Ovary (tissue), 9 donors: ENCODE measurements around the gene MAN1B1. TPM values are rescaled to one million over a fixed set of nuclear protein-coding genes. Genes with fewer than 3 reads are reported as not detected.

Experiments used
- DNase-seq, 5 donors: peaks; one replicate each; pipeline ENCODE4 v3.0.0-alpha.2; 2019 to 2020
- H3K27ac ChIP-seq, 2 donors: fragments of 200-600 bp; one replicate each; pipeline versions ENCODE4 v1.5.1 to v1.8.0; 2019 to 2022
- H3K27me3 ChIP-seq: fragments of 200-600 bp; one replicate; pipeline ENCODE4 v1.8.0; 2022
- H3K36me3 ChIP-seq: fragments of 200-600 bp; sonication (generic); one replicate; pipeline ENCODE4 v1.5.1; 2019
- H3K4me1 ChIP-seq: one replicate; pipeline ENCODE4 v1.8.1; 2013; ENCODE audit warnings: mild to moderate bottlenecking, moderate library complexity; ENCODE audit not compliant: insufficient read depth
- H3K4me3 ChIP-seq: fragments of 200-600 bp; sonication (generic); one replicate; pipeline ENCODE4 v1.5.1; 2017
- H3K9me3 ChIP-seq, 2 donors: fragments of 200-600 bp in 1 of 2; sonication (generic) in 1 of 2; one replicate each; pipeline versions ENCODE4 v1.5.1 to v1.8.1; 2013 to 2019; ENCODE audit warnings: mild to moderate bottlenecking in 1 of 2, moderate library complexity in 1 of 2
- EP300 ChIP-seq: sonication (generic); formaldehyde crosslinking; IDR thresholded peaks from one replicate; pipeline ENCODE4 v1.6.1; 2017; ENCODE audit warnings: antibody characterized with exemption
- POLR2A ChIP-seq: fragments of 450-650 bp; IDR thresholded peaks from one replicate; pipeline ENCODE4 v1.6.1; 2017; ENCODE audit warnings: antibody characterized with exemption, mild to moderate bottlenecking, moderate library complexity
- WGBS, 3 donors: extraction: QIAGEN DNeasy Blood & Tissue Kit in 1 of 3; methylation state at CpG; one replicate each; pipeline versions ENCODE4 v1.1.5 to v1.1.7; 2013 to 2017; 5-methylcytosine and 5-hydroxymethylcytosine counted together
- intact Hi-C, 4 donors: fragments of 100-400 bp; cut with DNase I; formaldehyde crosslinking; loops; one replicate each; pipeline versions ENCODE4 v1.11.0 to v1.15.1; 2022 to 2023
- polyA plus RNA-seq, 2 donors: library from polyadenylated mRNA; stranded (reverse); fragments of 200-250 nt in 1 of 2; fragments of 350-450 nt in 1 of 2; fragmentation: Illumina TruSeq in 1 of 2; extraction: RNeasy Lipid Tissue Mini Kit (QIAGEN cat#74804) in 1 of 2; gene quantifications; one replicate each; pipeline ENCODE4 v1.2.3, GENCODE V29; 2013 to 2014
- total RNA-seq, 7 donors: library from RNA; depleted of rRNA in 2 of 7; stranded (reverse); fragments of >200 nt in 2 of 7; fragmentation: NEBNext Ultra II Directional in 3 of 7; extraction: Animal tissue kit (Norgen Biotek cat#: 25700) in 3 of 7; gene quantifications; one replicate each; pipeline versions ENCODE4 v1.1.0 to v1.2.4, GENCODE V29; 2016 to 2023
- TF ChIP-seq, protein P1 (sequence below), 3 donors: fragments of 450-650 bp in 2 of 3; fragments of 200-600 bp in 1 of 3; IDR thresholded peaks; one replicate each; pipeline versions ENCODE4 v1.5.1 to v1.8.0; 2016 to 2022; ENCODE audit warnings: antibody characterized with exemption in 3 of 3, mild to moderate bottlenecking in 1 of 3
- donor health status: DM: no; HTN: no; CAD: no; lungs with moderate emphysema.
- donor health status: DM: no; HTN: no; CAD: no.
- donor health status: Bipolar disorder and iron deficiency.
- donor health status: DM: yes; HTN: yes; CAD: no.
- donor health status: DM: no; HTN: no; CAD: no.
- donor health status: DM: yes; HTN: yes; CAD: no.

Gene MAN1B1
- total and polyA plus RNA-seq, 9 donors, result 30.2 to 109 (median 39.7) TPM

DNA sequence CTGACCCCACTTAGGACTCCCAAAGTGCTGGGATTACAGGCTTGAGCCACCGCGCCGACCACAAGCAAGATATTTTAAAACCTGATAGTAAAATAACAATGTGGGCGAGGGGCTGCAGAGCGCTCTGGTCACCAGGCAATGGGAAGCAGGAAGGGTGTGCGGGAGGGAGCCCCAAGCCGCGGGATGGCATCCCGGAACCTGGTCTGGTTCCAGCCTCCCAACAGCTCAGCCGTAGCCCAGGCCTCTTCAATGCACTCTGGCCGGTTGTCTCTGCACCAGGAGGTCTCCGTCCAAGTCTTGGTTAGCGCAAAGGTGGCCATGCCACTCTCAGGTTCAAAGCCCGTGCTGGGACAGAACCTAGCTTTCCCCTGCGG lies 10.2 kb upstream of the MAN1B1 start:
- no peak overlapping the region for H3K27ac ChIP-seq
- TF ChIP-seq EP300, result no peak
- no peak for TF ChIP-seq POLR2A
- TF ChIP-seq, protein P1, sequence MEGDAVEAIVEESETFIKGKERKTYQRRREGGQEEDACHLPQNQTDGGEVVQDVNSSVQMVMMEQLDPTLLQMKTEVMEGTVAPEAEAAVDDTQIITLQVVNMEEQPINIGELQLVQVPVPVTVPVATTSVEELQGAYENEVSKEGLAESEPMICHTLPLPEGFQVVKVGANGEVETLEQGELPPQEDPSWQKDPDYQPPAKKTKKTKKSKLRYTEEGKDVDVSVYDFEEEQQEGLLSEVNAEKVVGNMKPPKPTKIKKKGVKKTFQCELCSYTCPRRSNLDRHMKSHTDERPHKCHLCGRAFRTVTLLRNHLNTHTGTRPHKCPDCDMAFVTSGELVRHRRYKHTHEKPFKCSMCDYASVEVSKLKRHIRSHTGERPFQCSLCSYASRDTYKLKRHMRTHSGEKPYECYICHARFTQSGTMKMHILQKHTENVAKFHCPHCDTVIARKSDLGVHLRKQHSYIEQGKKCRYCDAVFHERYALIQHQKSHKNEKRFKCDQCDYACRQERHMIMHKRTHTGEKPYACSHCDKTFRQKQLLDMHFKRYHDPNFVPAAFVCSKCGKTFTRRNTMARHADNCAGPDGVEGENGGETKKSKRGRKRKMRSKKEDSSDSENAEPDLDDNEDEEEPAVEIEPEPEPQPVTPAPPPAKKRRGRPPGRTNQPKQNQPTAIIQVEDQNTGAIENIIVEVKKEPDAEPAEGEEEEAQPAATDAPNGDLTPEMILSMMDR (IDR thresholded peaks at IDR 0.05), result no peak
- peaks cover 5% of the 10 kb centered on the region for H3K4me1 ChIP-seq
- intact Hi-C loops, result no loop called here
- no peak overlapping the region for H3K4me3 ChIP-seq
- DNase-seq, result no peak
- 61 to 67% (median 67%) methylated on average over 15 of the region's 15 CpGs for WGBS, 3 donors
- no peaks in the 10 kb centered on the region for H3K36me3 ChIP-seq
- H3K9me3 ChIP-seq, result no peaks in the 10 kb centered on the region
- H3K27me3 ChIP-seq, result no peaks in the 10 kb centered on the region

- Histone ChIP-seq H3K27ac (no peak within 1 kb of the TSS), H3K36me3 (no peaks in the 10 kb centered on the region), H3K4me1 (peaks cover 5% of the 10 kb centered on the region), H3K27me3 (no peaks in the 10 kb centered on the region), H3K9me3 (no peaks in the 10 kb centered on the region), H3K4me3 (peak within 1 kb of the TSS; percentile 43)
- TF ChIP-seq, protein P1 (IDR thresholded peaks at IDR 0.05), result no peak
- TF ChIP-seq POLR2A (no peak), EP300 (no peak)
- WGBS, 3 donors, result 2 to 4% (median 3%) methylated on average over 22 to 87 of the region's 87 CpGs
- intact Hi-C loops, result no loop called here
- DNase-seq, result peak in 2 of 5 donors; percentile 57 to 61
Observed at GRCh38 chr9:137077010-137077747, 9.6 kb upstream of the MAN1B1 start, which contains the start of gene UAP1L1. TSS of gene UAP1L1 (plus strand) at chr9:137077517. CDS start at chr9:137077533, 16 bp downstream.

DNA sequence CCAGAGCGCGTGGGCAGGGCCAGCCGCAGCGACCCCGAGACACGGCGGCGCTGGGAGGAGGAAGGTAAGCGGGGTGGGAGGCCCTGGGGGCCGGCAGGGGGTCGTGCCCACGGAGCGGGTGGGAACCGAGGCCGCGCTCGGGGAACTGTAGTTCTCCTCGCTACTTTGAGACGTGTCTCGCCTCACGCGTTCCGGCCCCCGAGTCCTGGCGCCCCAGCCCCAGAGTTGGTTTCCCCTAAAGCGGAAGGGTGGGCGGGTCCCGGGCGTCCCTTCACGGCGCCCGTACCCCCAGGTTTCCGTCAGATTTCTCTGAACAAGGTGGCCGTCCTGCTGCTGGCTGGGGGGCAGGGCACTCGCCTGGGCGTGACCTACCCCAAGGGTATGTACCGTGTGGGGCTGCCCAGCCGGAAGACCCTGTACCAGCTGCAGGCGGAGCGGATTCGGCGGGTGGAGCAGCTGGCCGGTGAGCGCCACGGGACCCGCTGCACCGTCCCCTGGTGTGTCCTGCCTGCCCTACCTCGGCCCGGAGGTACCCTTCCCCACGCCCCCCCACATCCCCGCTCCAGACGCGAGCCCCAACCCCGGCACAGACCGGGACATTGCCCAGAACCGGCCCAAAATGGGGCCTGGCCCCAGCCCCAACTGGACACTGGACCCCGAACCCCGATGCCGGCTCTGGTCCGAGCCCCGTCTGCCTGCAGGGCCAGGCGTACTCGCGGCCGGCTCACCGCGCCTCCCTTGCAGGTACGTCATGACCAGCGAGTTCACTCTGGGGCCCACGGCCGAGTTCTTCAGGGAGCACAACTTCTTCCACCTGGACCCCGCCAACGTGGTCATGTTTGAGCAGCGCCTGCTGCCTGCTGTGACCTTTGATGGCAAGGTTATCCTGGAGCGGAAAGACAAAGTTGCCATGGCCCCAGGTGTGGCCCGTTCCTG lies 8.8 kb upstream of the MAN1B1 start:
- no peaks in the 10 kb centered on the region for H3K36me3 ChIP-seq
- no peak overlapping the region for H3K27ac ChIP-seq
- 12 to 22% (median 18%) methylated on average over 47 to 76 of the region's 76 CpGs for WGBS, 3 donors
- no peak for DNase-seq
- TF ChIP-seq, protein P1 (IDR thresholded peaks at IDR 0.05), result no peak
- TF ChIP-seq EP300 (no peak), POLR2A (no peak)
- peaks cover 5% of the 10 kb centered on the region for H3K4me1 ChIP-seq
- intact Hi-C loops, result no loop called here
- H3K27me3 ChIP-seq, result no peaks in the 10 kb centered on the region
- no peaks in the 10 kb centered on the region for H3K9me3 ChIP-seq
- H3K4me3 ChIP-seq, result peak overlapping the region; percentile 43

- no peak for DNase-seq
- Histone ChIP-seq H3K4me1 (peaks cover 5% of the 10 kb centered on the region), H3K27ac (no peak overlapping the region), H3K4me3 (no peak overlapping the region), H3K36me3 (no peaks in the 10 kb centered on the region), H3K27me3 (no peaks in the 10 kb centered on the region), H3K9me3 (no peaks in the 10 kb centered on the region)
- WGBS, 3 donors, result 62 to 67% (median 63%) methylated on average over 43 to 51 of the region's 51 CpGs
- TF ChIP-seq, protein P1 (IDR thresholded peaks at IDR 0.05), result no peak
- no peak for TF ChIP-seq EP300
- no peak for TF ChIP-seq POLR2A
- intact Hi-C loops, result no loop called here
Observed at GRCh38 chr9:137078701-137079400, 7.9 kb upstream of the MAN1B1 start.
